Activated CD8-positive, alpha-beta memory T cell treated with anti-CD3 and anti-CD28 coated beads for 36 hours (primary cell): ENCODE data around the gene UGCG. TPM values are rescaled to one million over a fixed set of nuclear protein-coding genes. Genes with fewer than 3 reads are reported as not detected.
"Not testable (repeated sequence)": the region's sequence is repeated elsewhere in the genome, so short reads cannot be mapped to it uniquely, and the experiment has no call there.

Source experiments
- CTCF ChIA-PET: fragments of 350-600 bp; sonication (Branson Sonifier 250); formaldehyde crosslinking; loops from one replicate; lab custom pipeline; 2021; ENCODE audit warnings: antibody characterized with exemption; lab: Charles Lee
- POLR2A ChIA-PET: fragments of 350-600 bp; sonication (Branson Sonifier 250); formaldehyde crosslinking; loops from one replicate; lab custom pipeline; 2021; ENCODE audit warnings: antibody characterized with exemption; lab: Charles Lee
- total RNA-seq, 2 experiments: library from RNA; stranded (reverse); gene quantifications; one replicate each; pipeline ENCODE4 v1.2.3, GENCODE V29; 2021

Gene UGCG
- total RNA-seq, 2 experiments from 2014 or later = 28.4 to 29.7 TPM

- POLR2A ChIA-PET = no interaction called here
Measured at GRCh38 chr9:111878946-111879345, 17.7 kb upstream of the UGCG start.

GRCh38 chr9:111886983-111887718 is 9.5 kb upstream of the UGCG start:
- ChIA-PET POLR2A (no interaction called here), CTCF (no interaction called here)

More at GRCh38 chr9:111878946-111879345, 17.7 kb upstream of the UGCG start:
- CTCF ChIA-PET = no interaction called here

DNA sequence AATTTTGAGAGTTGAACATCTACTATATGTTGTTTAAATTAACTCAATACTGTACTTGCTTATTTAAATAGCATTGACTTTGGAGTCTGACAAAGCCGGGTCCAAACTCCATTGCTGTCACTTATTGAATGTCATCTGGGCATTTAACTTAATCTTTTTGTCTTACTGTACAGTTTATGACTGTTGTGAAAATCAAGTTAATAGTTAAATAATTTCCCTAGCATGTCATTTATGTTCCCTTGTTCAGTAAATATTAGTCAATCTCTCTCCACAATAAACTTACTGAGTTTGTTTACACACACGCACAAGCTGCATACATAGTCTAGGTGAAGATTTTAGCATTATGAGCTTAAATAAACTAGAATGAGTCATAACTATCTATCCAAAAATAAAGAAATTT is 6.3 kb upstream of the UGCG start:
- ChIA-PET POLR2A (no interaction called here), CTCF (no interaction called here)

- CTCF ChIA-PET = not testable (repeated sequence)
Measured at GRCh38 chr9:111890867-111891266, 5.7 kb upstream of the UGCG start.

GRCh38 chr9:111891910-111892499 is 4.6 kb upstream of the UGCG start:
- POLR2A ChIA-PET = interaction anchor here (0.6 kb wide), 1 partner anchor 117 kb away, joined by 3 read pairs; no protein-coding TSS in a partner anchor
- CTCF ChIA-PET = no interaction called here

More at GRCh38 chr9:111890867-111891266, 5.7 kb upstream of the UGCG start:
- POLR2A ChIA-PET = not testable (repeated sequence)

DNA sequence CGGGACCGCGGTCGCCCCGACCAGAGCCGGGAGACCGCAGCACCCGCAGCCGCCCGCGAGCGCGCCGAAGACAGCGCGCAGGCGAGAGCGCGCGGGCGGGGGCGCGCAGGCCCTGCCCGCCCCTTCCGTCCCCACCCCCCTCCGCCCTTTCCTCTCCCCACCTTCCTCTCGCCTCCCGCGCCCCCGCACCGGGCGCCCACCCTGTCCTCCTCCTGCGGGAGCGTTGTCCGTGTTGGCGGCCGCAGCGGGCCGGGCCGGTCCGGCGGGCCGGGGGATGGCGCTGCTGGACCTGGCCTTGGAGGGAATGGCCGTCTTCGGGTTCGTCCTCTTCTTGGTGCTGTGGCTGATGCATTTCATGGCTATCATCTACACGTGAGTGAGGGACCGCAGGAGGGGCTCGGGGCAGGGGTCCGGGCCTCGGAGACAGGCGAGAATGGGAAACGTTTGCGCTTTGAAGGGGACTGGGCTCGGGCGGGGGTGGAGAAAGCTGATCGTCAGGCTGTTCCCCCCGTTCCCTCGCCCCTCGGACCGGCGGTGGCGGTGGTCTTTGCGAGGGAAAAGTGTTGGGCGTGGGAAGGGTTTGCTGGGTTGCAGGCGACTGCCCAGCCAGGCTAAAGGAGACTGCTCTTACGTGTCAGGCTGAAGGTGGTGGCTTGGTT is 457 bp downstream of the UGCG start:
- ChIA-PET POLR2A (interaction anchor here (0.6 to 1.8 kb wide), 8 partner anchors 13 to 482 kb away, joined by 3 to 12 read pairs (median 6); partner anchors contain the start of genes DNAJC25 and HSDL2), CTCF (interaction anchor here (1.5 to 3.2 kb wide), 2 partner anchors 19 to 96 kb away, joined by 3 to 12 read pairs; no protein-coding TSS in a partner anchor)

- CTCF ChIA-PET = interaction anchor here (3.2 kb wide), 1 partner anchor 18 kb away, joined by 12 read pairs; no protein-coding TSS in a partner anchor
Measured at GRCh38 chr9:111897601-111898137, 1.1 kb downstream of the UGCG start.

DNA sequence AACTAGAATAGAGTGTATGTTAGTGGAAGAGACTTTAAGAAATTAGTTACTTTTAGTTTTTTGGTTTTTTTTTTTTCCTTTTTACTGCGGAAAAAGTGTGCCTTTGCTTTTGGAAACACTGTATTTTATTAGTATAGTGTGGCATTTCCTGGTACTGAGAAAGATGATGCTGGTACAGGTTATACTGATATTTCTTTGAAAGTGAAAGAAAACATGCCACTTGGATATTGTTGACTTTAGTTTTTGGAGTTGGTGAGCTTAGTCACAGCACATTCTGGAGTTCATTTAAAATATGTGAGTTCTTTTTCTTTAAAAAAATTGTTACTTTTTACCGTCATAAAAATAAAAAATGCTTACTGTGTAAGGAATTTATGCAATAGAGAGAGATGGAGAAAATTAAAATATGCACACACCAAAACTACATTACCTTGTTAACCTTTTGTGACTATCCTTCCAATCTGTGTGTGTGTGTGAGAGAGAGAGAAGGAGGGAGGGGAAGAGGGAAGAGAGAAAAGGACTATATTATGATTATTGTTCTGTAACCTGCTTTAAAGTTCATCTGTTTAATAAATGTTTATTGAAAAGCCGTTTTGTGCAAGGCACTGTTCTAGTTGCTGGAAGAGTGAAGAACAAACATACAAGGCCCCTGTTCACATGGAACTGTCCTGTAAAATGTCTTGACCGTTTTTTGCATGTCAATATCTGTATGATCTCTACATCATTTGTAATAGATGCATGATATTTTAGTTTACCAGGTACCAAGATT is 1.9 kb downstream of the UGCG start:
- POLR2A ChIA-PET = interaction anchor here (1.0 kb wide), 1 partner anchor 482 kb away, joined by 3 read pairs; the partner anchor contains the start of gene HSDL2

More at GRCh38 chr9:111897601-111898137, 1.1 kb downstream of the UGCG start:
- POLR2A ChIA-PET = interaction anchor here (1.0 to 1.8 kb wide), 4 partner anchors 13 to 482 kb away, joined by 3 to 12 read pairs (median 6); partner anchors contain the start of gene HSDL2

DNA sequence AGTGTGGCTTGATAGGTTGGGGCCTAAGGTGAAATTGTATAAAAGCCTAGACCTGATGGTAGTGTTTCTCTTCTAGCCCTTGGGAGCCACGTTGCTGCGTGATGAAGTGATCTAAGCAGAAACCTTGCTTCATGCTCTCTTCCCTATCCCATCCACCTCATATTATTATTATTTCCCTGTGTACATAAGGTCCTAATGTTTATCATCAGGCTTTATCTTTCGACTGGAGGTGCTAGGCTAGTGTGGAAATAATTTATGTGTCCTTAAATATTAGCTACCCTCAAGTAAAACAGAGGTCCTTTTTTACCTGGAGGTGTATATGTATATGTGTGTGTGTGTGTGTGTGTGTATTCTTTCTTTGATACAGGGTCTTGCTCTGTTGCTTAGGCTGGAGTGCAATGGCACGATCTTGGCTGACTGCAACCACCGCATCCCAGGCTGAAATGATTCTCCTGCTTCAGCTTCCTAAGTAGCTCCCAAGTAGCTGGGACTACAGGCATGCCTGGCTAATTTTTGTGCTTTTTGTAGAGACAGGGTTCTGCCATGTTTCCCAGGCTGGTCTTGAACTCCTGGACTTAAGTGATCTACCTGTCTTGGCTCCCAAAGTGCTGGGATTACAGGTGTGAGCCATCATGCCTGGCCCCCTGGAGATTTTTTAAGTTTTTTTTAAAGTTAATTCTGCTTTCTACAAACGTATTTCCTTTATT is 3.7 kb downstream of the UGCG start:
- ChIA-PET CTCF (interaction anchor here (0.6 to 1.0 kb wide), 2 partner anchors 101 to 175 kb away, joined by 3 to 4 read pairs; no protein-coding TSS in a partner anchor), POLR2A (no interaction called here)

More for the DNA sequence above, 1.9 kb downstream of the UGCG start:
- CTCF ChIA-PET = no interaction called here

- CTCF ChIA-PET = interaction anchor here (0.6 to 1.0 kb wide), 2 partner anchors 103 to 174 kb away, joined by 3 to 4 read pairs; no protein-coding TSS in a partner anchor
- POLR2A ChIA-PET = no interaction called here
Measured at GRCh38 chr9:111900858-111901612, 4.4 kb downstream of the UGCG start.

GRCh38 chr9:111902391-111903139 is 6.0 kb downstream of the UGCG start:
- POLR2A ChIA-PET = interaction anchor here (0.7 kb wide), 1 partner anchor 111 kb away, joined by 3 read pairs; no protein-coding TSS in a partner anchor
- CTCF ChIA-PET = no interaction called here

- CTCF ChIA-PET, POLR2A ChIA-PET: not testable (repeated sequence)
Measured at GRCh38 chr9:111903535-111903934, 6.9 kb downstream of the UGCG start.

DNA sequence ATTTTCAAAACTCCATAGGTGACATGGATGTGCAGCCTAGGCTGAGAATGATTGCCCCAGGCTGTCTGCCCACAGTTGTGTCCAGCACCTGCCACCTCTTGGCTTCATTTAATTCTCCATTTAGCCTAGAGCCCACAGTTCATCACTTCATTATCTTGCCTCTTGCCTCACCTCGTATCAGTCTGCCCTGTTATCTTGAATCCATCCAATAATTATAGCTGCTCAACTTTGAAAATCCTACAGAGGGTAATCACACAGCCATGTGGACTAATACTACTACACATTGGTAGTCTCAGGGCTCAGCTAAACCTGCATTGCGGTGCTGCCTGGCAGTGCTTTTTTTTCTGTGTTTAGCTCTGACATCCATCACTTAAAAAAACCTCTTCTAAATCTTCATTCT is 7.4 kb downstream of the UGCG start:
- POLR2A ChIA-PET = no interaction called here
- CTCF ChIA-PET = no interaction called here

- ChIA-PET CTCF (no interaction called here), POLR2A (no interaction called here)
Measured at GRCh38 chr9:111904891-111905291, 8.3 kb downstream of the UGCG start.

DNA sequence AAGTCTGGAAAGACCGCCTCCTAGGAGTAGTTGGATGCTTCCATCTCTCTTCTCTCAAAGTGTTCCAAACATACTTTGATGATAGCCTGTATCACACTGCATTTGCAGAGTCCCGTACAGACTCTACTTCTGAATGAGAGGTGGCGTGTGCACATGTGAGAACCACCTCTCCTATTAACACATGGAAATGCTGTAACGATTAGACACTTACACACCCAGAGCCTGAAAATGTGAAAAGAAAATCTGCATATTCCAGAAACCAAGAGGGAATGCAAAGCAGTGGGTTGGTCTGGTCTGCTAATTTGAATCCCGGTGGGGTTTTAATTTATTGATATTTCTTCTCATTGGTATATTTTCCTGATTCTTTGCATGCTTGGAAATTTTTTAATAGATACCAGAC is 10.5 kb downstream of the UGCG start:
- ChIA-PET POLR2A (no interaction called here), CTCF (no interaction called here)

DNA sequence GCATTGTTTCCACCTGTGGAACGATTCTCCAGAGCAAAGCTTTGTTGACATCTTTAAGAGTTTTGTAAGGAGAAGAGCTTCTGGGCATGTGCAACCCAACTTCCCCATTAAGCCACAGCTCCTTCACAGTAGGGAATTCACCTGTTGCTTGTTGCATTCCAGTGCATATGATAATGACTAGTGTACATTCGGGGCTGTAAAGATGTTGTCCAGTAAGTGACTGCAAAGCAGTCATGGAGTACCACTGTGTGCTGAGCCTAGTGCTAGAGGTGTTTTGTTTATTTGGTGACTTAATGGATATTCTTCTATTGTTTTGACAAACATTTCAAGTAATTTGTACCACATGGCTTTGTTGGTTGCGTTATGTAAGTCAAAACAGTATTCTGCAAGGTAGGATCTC is 12.8 kb downstream of the UGCG start:
- CTCF ChIA-PET = no interaction called here
- POLR2A ChIA-PET = no interaction called here
